ENCODE measurements around the gene DBNDD1.
"Not testable (repeated sequence)": the region's sequence is repeated elsewhere in the genome, so short reads cannot be mapped to it uniquely, and the experiment has no call there.

- TF ChIP-seq CTCF (IDR thresholded peaks at IDR 0.05); REST (IDR thresholded peaks at IDR 0.05; ENCODE audit: insufficient read depth in 1 of 2, low read depth in 2 of 2, low read length in 1 of 2): not testable (repeated sequence)
Observed at GRCh38 chr16:89968074-89968473, 51.2 kb downstream of the DBNDD1 start.

Data from Panc1 (cell line).